BLaER1 treated with 17β-estradiol and CSF1 and Interleukin-3, amounts not matched to agents 10 nM and 100 nM (cell line): ENCODE data around the gene FKBP11.

Experiments
- H3K27ac ChIP-seq, 11 experiments: shearing (Covaris generic); formaldehyde crosslinking; 2 replicates each; pipeline ENCODE4 v1.8.1; 2022
- H3K27me3 ChIP-seq, 11 experiments: shearing (Covaris generic); formaldehyde crosslinking; 2 replicates each; pipeline ENCODE4 v1.8.1; 2022
- H3K36me3 ChIP-seq, 11 experiments: shearing (Covaris generic); formaldehyde crosslinking; 2 replicates each; pipeline ENCODE4 v1.8.1; 2022
- H3K4me1 ChIP-seq, 10 experiments: shearing (Covaris generic); formaldehyde crosslinking; 2 replicates each; pipeline ENCODE4 v1.8.1; 2022
- H3K4me2 ChIP-seq, 11 experiments: shearing (Covaris generic); formaldehyde crosslinking; 2 replicates each; pipeline ENCODE4 v1.8.1; 2022
- H3K4me3 ChIP-seq, 10 experiments: shearing (Covaris generic); formaldehyde crosslinking; 2 replicates each; pipeline ENCODE4 v1.8.1; 2022
- H3K9ac ChIP-seq, 11 experiments: shearing (Covaris generic); formaldehyde crosslinking; 2 replicates each; pipeline ENCODE4 v1.8.1; 2022
- H3K9me3 ChIP-seq, 11 experiments: shearing (Covaris generic); formaldehyde crosslinking; replicated peaks in 1 of 11; 2 replicates each; pipeline ENCODE4 v1.8.1; 2022
- H4K20me1 ChIP-seq, 11 experiments: shearing (Covaris generic); formaldehyde crosslinking; 2 replicates each; pipeline ENCODE4 v1.8.1; 2022
- Cebpa-rat ChIP-seq, 11 experiments: shearing (Covaris generic); IDR thresholded peaks; 2 replicates each; pipeline ENCODE4 v1.8.1; 2022

FKBP11 gene

DNA sequence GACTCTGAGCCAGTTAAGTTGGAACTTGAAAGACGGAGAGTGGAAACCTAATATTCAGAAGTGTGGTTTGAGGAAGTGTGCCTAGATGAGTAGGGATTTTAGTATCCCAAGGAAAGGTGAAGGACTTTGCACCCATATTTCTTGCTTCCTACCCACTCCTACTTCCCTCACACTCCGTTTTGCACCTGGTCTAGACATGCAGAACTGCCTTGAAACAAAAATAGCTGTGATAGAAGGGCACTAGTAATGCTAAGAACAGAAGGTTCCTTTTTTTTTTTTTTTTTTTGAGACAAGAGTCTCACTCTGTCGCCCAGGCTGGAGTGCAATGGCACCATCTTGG, 32.7 kb upstream of the FKBP11 start:
- Histone ChIP-seq H3K4me2 (peak overlapping the region; percentile 76 to 99 (median 95)), H3K4me1 (peaks cover 30 to 54% (median 36%) of the 10 kb centered on the region in 10 experiments), H4K20me1 (peaks cover 21 to 37% (median 33%) of the 10 kb centered on the region in 11 experiments), H3K9ac (peak overlapping the region; percentile 84 to 93 (median 90); a peak in 19 of 22 replicates), H3K27me3 (no peaks in the 10 kb centered on the region; a peak in 1 of 22 replicates), H3K36me3 (peaks cover 12 to 30% (median 19%) of the 10 kb centered on the region in 11 experiments), H3K4me3 (peak overlapping the region; percentile 86 to 100 (median 98)), H3K27ac (peak overlapping the region in 6 of 11 experiments; percentile 7 to 89 (median 74); a peak in 8 of 22 replicates), H3K9me3 (no peaks in the 10 kb centered on the region)
- no peak for TF ChIP-seq Cebpa-rat (IDR thresholded peaks at IDR 0.05)

DNA sequence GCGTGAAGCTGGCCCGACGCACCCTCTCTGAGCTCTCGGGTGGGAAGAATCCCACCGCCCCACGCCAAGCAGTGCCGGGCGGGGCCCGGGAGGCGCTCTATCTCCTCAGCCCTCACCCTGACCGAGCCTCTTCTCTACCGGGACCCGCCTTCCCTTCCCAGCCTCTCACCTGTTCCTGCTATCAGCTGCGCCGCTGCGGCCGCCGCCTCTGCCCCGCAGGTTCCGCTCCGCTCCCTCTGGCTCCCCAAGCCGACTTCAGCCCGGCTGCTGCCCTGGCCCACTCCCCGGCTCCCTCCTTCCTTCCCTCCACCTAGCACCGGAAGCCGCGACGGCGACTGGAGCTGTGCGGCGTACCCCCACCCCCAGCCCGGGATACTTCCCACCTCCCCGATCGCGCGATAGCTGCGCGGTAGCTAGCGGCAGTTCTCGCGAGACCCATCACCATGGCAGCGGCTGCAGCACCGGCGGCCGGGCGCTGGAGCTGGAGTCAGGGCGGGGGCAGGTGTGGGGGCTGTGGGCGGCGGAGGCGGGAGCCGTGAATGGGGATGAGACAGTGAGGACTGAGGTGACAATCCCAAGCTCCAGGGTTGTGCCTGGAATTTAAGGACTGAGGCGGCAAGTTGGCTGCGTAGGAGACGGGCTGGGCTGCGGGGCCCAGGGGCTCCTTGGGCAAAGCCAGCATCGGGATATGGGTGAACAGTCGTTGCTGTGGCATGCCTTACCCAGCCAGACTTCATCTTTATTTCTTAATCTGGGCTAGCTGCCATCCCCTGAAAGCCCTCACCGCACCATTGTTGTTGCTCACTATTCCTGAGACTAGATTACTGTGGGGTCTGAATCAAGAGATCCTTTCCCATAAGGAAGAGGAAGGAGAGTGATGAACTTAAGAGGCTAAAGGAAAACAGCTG, 32.1 kb upstream of the FKBP11 start, which contains the start of gene ARF3:
ARF3 (minus strand) TSS at position 347 of the 908 bp plus-strand sequence. CDS start 16,392 bp downstream, outside the sequence.
- no peak for TF ChIP-seq Cebpa-rat (IDR thresholded peaks at IDR 0.05)
- H3K9ac ChIP-seq, result peak within 1 kb of the TSS; percentile 84 to 93 (median 90)
- no peaks in the 10 kb centered on the region; a peak in 1 of 22 replicates for H3K27me3 ChIP-seq
- peaks cover 18 to 36% (median 25%) of the 10 kb centered on the region in 11 experiments for H3K36me3 ChIP-seq
- H3K27ac ChIP-seq, result peak within 1 kb of the TSS; percentile 71 to 92 (median 88)
- peak within 1 kb of the TSS; percentile 86 to 100 (median 98) for H3K4me3 ChIP-seq
- peaks cover 28 to 43% (median 39%) of the 10 kb centered on the region in 11 experiments for H4K20me1 ChIP-seq
- peak within 1 kb of the TSS; percentile 76 to 99 (median 95) for H3K4me2 ChIP-seq
- no peaks in the 10 kb centered on the region for H3K9me3 ChIP-seq
- peaks cover 30 to 60% (median 36%) of the 10 kb centered on the region in 10 experiments for H3K4me1 ChIP-seq

DNA sequence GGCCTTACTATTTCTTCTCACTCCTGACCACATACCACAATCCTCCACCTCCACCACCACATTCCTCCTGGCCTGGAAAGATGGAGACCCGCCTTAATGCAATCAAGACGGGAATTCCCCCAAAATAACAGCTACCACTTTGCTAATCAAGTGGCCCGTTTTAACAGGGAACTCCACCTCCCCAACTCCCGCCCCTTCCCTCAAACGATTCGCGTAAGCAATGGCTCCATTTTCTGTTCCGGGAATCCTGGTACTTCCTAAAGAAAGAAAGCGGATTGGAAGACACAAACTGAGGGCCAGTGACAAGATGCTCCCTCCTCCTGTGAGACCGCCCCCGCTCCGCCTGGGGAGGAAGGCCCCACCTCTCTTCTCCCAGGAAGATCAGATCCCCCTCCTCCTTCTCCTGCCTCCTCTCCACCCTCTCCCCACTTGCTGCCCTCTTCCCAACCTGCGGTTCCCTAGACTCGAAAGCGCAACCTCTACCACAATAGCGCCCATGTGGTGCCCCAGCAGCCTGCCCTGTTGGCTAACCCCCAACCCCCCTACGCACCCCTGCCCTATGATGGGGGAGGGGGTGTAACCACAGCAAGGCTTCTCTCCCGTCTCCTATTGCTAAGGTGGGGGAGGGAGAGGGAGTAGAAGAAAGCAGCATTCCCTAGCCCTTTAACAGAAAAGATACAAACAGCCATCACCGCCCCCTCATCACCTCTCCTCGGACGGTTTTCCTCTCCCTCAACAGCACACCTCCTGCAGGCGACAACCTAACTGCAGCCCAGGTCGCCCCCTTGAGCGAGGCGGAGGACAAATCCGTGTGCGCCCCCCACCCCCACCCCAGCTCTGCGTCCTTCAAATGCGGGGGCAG, 31.2 kb upstream of the FKBP11 start:
- Histone ChIP-seq H3K27me3 (no peaks in the 10 kb centered on the region), H3K9ac (peak overlapping the region; percentile 84 to 93 (median 90)), H4K20me1 (peaks cover 37 to 52% (median 48%) of the 10 kb centered on the region in 11 experiments), H3K27ac (peak overlapping the region; percentile 71 to 92 (median 88)), H3K4me2 (peak overlapping the region; percentile 76 to 99 (median 93)), H3K9me3 (no peaks in the 10 kb centered on the region), H3K4me3 (peak overlapping the region; percentile 86 to 100 (median 98)), H3K4me1 (peaks cover 30 to 56% (median 36%) of the 10 kb centered on the region in 10 experiments), H3K36me3 (peaks cover 27 to 45% (median 34%) of the 10 kb centered on the region in 11 experiments)
- no peak for TF ChIP-seq Cebpa-rat (IDR thresholded peaks at IDR 0.05)

DNA sequence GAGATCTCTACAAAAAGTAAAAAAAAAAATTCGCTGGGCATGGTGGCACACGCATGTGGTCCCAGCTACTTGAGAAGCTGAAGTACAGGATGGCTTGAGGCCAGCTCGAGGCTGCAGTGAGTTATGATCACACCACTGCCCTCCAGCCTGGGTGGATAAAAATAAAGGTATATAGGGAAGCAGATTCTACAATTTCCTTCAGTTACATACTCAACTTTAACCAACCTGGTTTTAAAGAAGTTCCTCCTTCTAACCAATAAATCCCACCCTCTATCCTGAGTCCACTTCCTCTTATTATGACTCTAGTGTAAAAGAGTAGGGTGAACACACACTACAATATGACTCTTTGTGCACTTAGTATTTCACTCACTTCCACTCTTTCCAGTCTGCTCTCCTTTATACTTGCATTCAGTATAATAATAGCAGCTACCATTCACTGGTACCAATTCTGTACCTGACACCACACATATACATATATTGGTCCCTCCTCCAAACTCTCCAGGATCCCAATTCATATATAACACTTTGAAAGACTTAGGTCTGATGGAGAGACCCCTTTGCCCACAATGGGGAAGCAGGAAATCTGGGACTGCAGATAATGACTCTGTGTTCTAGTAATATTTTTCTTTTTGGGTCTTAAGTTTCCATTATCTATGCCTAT, 29.7 kb upstream of the FKBP11 start:
- TF ChIP-seq Cebpa-rat (IDR thresholded peaks at IDR 0.05), result no peak
- H3K27me3 ChIP-seq, result no peaks in the 10 kb centered on the region
- peak overlapping the region; percentile 25 to 100 (median 98); a peak in 15 of 20 replicates for H3K4me3 ChIP-seq
- peaks cover 36 to 57% (median 42%) of the 10 kb centered on the region in 11 experiments for H3K36me3 ChIP-seq
- H3K4me2 ChIP-seq, result peak overlapping the region; percentile 76 to 99 (median 93)
- peak overlapping the region in 5 of 11 experiments; percentile 21 to 92 (median 82); a peak in 8 of 22 replicates for H3K27ac ChIP-seq
- H3K4me1 ChIP-seq, result peaks cover 30 to 52% (median 36%) of the 10 kb centered on the region in 10 experiments
- peak overlapping the region in 3 of 11 experiments; percentile 48 to 89 (median 85); a peak in 3 of 22 replicates for H3K9ac ChIP-seq
- no peaks in the 10 kb centered on the region for H3K9me3 ChIP-seq
- H4K20me1 ChIP-seq, result peaks cover 47 to 68% (median 63%) of the 10 kb centered on the region in 11 experiments

DNA sequence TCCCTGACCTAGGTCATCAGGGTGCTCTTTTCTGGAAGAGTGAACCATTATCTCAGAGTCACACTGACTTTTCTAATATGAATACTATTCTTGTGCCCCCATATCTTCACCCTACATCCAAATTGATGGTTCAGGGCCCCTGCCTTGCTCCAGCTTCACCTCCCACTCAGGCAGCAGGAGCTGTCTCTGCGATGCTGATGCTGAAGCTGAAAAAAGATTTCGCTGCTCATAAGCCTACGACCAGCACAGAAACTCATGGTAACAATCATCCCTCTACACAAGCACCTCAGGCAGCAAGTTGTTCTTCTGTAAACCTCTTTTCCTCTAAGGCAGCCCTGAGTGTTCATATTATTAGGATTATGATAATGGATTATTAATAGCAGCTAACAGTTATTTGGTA, 28.8 kb upstream of the FKBP11 start:
- Histone ChIP-seq H3K27ac (no peak overlapping the region), H3K36me3 (peaks cover 42 to 66% (median 51%) of the 10 kb centered on the region in 11 experiments), H3K4me3 (0 out of 20 replicates have a peak overlapping the region, but pooled peaks of 1 of the 10 experiments have one; percentile 24), H3K4me2 (peak overlapping the region in 8 of 11 experiments; percentile 79 to 99 (median 94); a peak in 15 of 22 replicates), H4K20me1 (peaks cover 54 to 77% (median 72%) of the 10 kb centered on the region in 11 experiments), H3K9ac (no peak overlapping the region), H3K9me3 (no peaks in the 10 kb centered on the region), H3K4me1 (peaks cover 30 to 54% (median 36%) of the 10 kb centered on the region in 10 experiments), H3K27me3 (no peaks in the 10 kb centered on the region)
- TF ChIP-seq Cebpa-rat (IDR thresholded peaks at IDR 0.05), result no peak

DNA sequence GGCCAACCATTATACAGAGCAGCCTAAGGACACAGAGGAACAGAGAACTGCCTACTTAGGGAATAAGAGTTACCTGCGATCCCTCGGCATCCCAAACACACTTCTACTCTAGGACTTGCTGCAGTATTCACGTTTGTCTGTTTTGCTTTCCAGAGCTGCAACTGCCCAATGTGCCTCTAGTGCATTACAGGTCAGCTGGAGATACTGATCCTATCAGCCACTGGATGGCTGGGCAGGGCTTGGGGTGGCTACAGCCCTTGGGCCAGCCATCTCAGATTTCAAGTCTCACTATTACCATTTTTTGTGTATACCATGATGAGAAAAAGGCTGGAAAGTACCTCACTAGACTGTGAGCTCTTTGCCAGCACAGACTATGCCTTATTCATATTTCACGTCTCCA, 27.4 kb upstream of the FKBP11 start:
- Histone ChIP-seq H3K4me3 (no peak overlapping the region), H3K9me3 (no peaks in the 10 kb centered on the region), H3K27me3 (no peaks in the 10 kb centered on the region), H3K27ac (no peak overlapping the region), H3K4me1 (peaks cover 22 to 48% (median 28%) of the 10 kb centered on the region in 10 experiments), H3K36me3 (peaks cover 50 to 80% (median 65%) of the 10 kb centered on the region in 11 experiments), H4K20me1 (peaks cover 63 to 90% (median 86%) of the 10 kb centered on the region in 11 experiments), H3K4me2 (no peak overlapping the region; a peak in 1 of 22 replicates), H3K9ac (no peak overlapping the region)
- TF ChIP-seq Cebpa-rat (IDR thresholded peaks at IDR 0.05), result no peak

DNA sequence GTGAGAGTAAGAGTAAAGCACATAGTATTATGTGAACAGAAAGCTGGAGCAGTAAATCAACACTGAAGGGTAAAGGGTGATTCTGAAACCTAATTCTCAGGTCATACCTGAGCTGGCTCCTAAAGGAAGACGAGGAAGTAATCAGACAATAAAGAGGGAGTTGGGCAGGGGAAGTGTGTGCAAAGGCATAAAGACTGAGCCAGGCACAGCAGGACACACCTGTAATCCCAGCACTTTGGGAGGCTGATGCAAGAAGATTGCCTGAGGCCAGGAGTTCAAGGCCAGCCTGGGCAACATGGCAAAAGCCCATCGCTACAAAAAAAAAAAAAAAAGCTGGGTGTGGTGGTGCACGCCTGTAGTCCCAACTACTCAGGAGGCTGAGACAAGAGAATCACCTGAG, 22.4 kb upstream of the FKBP11 start:
- no peaks in the 10 kb centered on the region for H3K27me3 ChIP-seq
- peaks cover 86 to 100% (median 100%) of the 10 kb centered on the region in 11 experiments for H4K20me1 ChIP-seq
- no peak for TF ChIP-seq Cebpa-rat (IDR thresholded peaks at IDR 0.05)

DNA sequence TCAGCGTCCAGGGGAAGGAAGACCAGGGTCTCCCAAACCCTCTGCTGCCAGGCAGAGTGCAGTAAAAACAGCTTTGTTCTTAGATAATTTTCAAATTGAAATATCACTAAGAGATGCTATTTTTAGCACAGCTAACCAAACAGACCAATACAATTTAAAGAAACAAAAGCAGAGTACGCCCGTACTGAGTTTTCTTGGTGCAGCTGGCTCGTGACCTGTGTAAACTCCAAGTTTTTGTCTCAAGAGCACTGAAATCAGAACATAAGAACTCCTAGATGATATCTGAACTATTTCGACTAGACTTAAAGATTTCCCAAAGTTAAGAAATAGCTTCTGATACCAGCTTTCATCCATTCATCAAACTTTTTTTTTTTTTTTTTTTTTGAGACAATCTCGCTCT, 21.7 kb upstream of the FKBP11 start:
- no peak for TF ChIP-seq Cebpa-rat (IDR thresholded peaks at IDR 0.05)
- H3K36me3 ChIP-seq, result peaks cover 37 to 99% (median 78%) of the 10 kb centered on the region in 11 experiments

More for the DNA sequence above, 22.4 kb upstream of the FKBP11 start:
- Histone ChIP-seq H3K9ac (no peak overlapping the region), H3K4me1 (peaks cover 0 to 24% (median 1%) of the 10 kb centered on the region in 10 experiments; a peak in 5 of 20 replicates), H3K4me3 (no peak overlapping the region), H3K36me3 (peaks cover 39 to 99% (median 80%) of the 10 kb centered on the region in 11 experiments), H3K9me3 (no peaks in the 10 kb centered on the region), H3K27ac (no peak overlapping the region), H3K4me2 (no peak overlapping the region)

More for the DNA sequence above, 21.7 kb upstream of the FKBP11 start:
- no peak overlapping the region for H3K4me3 ChIP-seq
- no peak overlapping the region for H3K4me2 ChIP-seq
- peaks cover 0 to 29% (median 2%) of the 10 kb centered on the region in 10 experiments; a peak in 6 of 20 replicates for H3K4me1 ChIP-seq
- no peak overlapping the region for H3K9ac ChIP-seq
- H4K20me1 ChIP-seq, result peaks cover 85 to 100% (median 100%) of the 10 kb centered on the region in 11 experiments
- H3K9me3 ChIP-seq, result no peaks in the 10 kb centered on the region
- H3K27me3 ChIP-seq, result no peaks in the 10 kb centered on the region
- H3K27ac ChIP-seq, result no peak overlapping the region
